Measurements from ENCODE around the gene PAPOLG. TPM values are rescaled to one million over a fixed set of nuclear protein-coding genes. Genes with fewer than 3 reads are reported as not detected.

PAPOLG gene
- total RNA-seq, 2 experiments from 2014 or later, result 12.5 to 14.6 TPM

DNA sequence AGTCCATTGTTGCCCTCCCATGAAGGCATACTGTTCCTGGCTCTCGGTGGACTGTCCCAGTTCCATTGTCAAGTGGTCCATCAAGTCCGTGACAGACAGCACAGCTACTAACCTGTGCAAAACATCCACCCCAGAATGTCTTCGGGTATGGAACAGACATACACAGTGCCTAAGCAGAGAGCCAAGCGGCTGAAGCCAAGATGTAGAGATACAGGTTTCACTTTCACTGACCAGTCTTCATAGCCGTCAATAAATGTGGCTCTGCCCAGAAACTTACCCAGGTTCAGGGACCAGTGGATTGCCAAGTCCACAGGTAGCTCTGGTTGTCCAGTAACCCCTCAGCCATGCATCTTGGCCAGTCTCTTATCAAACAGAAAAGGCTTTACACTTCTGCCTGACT, 10.7 kb upstream of the PAPOLG start:
- Mint-ChIP-seq H3K4me3 (no peak overlapping the region), H3K9me3 (no peaks in the 10 kb centered on the region), H3K27me3 (no peaks in the 10 kb centered on the region), H3K4me1 (peaks cover 15% of the 10 kb centered on the region), H3K27ac (no peak overlapping the region), H3K36me3 (no peaks in the 10 kb centered on the region)
- DNase-seq, result no peak

DNA sequence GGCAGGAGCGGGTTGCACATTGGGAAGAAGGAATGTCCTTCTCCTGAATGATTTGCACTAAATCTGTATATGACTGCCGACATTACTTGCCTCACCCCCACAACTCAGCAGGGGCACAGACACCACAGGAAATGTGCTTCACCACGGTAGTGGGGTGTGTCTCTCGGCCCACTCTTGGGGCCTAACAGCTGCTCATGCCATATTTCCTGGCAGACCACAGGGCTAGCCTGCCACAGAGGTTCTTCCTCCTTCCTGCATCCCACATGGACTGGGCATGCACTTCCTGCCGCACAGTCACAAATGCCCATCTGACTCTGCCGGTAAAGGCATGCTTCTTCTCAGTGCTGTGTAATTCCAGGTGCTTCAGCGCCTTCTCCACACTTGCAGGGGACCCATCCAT, 10.3 kb upstream of the PAPOLG start:
- peak; percentile 4 for DNase-seq
- Mint-ChIP-seq H3K36me3 (no peaks in the 10 kb centered on the region), H3K4me3 (no peak overlapping the region), H3K9me3 (no peaks in the 10 kb centered on the region), H3K27me3 (no peaks in the 10 kb centered on the region), H3K27ac (peak overlapping the region; percentile 34), H3K4me1 (peaks cover 15% of the 10 kb centered on the region)

DNA sequence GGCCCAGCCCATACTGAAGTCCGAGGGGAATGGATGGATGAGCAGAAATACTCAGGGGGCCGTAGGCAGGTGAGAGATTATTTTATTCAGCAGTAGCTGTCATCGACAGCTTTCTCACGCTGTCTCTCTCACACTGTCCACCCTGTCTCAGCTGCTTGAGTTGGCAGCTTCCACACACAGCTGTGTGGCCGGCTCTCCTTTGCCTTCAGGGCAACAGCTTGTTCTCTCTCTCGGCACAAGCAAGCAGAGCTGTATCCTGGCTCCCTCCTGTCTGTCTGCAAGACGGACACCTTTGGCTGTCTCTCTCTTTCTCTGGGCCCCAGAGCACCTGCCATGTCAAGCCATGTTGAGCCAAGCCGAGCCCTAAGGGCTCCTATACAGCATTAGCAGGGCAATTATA, 9.8 kb upstream of the PAPOLG start:
- DNase-seq, result no peak
- Mint-ChIP-seq H3K4me1 (peaks cover 15% of the 10 kb centered on the region), H3K27me3 (no peaks in the 10 kb centered on the region), H3K9me3 (no peaks in the 10 kb centered on the region), H3K4me3 (no peak overlapping the region), H3K36me3 (no peaks in the 10 kb centered on the region), H3K27ac (no peak overlapping the region)

DNA sequence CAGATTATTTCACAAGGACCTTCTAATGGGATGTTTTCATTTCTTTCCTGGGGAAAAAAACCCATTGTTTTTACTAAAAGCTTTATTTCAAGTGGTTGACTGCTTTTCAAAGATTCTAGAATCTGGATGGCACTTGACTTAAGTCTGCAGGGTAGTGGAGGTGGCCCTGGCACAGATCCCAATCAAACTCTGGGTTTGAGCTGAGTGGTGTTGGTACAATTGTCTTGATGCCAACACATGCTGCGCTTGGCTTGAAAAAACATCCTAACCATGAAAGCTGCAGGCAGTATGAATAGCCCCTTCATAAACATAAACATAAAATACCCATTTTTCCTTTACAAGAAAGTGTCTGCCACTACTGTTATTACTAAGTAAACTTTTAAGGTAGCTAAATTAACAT, 3.6 kb downstream of the PAPOLG start:
- H3K4me1 Mint-ChIP-seq, result peaks cover 41% of the 10 kb centered on the region
- no peak overlapping the region for H3K4me3 Mint-ChIP-seq
- H3K27ac Mint-ChIP-seq, result no peak overlapping the region
- H3K27me3 Mint-ChIP-seq, result no peaks in the 10 kb centered on the region
- no peaks in the 10 kb centered on the region for H3K9me3 Mint-ChIP-seq
- peaks cover 28% of the 10 kb centered on the region for H3K36me3 Mint-ChIP-seq
- DNase-seq, result no peak

DNA sequence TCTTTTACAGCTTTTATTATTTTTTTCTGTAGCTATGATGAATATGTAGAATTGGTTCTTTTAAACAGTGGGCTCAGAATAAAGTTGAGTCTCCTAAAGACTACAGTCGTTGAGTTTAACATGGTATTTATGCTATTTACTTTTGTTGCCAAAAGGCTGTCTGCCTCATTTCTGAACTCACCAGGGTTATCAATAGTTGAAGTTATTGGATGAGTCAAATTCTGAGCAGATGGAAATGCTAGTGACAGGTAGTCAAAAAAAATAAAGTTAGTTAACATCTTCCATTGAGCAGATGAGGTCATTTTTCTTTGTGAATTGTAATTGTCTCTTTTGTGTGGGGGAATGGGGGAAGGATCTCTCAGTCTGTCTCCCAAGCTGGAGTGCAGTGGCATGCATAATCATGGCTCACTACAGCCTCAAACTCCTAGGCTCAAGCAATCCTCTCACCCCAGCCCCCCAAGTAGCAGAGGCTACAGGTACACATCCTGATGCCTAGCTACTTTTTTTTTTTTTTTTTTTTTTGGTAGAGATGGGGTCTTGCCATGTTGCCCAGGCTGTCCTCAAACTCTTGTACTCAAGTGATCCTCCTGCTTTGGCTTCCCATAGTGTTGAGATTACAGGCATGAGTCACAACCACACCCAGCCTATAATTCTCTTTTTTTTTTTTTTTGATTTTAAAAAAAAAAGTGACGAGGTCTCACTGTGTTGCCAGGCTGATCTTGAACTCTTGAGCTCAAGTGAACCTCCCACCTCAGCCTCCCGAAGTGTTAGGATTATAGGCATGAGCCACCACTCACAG, 8.9 kb downstream of the PAPOLG start:
- H3K9me3 Mint-ChIP-seq, result no peaks in the 10 kb centered on the region
- no peak overlapping the region for H3K27ac Mint-ChIP-seq
- no peak for DNase-seq
- H3K36me3 Mint-ChIP-seq, result peaks cover 33% of the 10 kb centered on the region
- H3K4me3 Mint-ChIP-seq, result no peak overlapping the region
- H3K4me1 Mint-ChIP-seq, result peaks cover 30% of the 10 kb centered on the region
- H3K27me3 Mint-ChIP-seq, result no peaks in the 10 kb centered on the region

DNA sequence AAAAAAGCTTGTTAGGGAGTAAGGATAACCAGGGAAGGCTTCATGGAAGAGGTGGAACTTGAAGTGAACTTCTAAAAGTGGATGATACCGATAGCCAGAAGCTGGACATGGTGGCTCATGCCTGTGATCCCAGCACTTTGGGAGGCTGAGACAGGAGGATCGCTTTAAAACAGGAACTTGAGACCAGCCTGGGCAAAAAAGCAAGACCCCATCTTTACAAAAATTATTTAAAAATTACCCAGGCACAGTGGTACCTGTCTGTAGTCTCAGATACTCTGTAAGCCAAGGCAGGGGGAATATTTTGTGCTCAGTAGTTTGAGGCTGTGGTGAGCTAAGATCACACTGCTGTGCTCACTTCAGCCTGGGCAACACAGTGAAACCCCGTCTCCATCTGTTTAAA, 10.2 kb downstream of the PAPOLG start:
- no peak for DNase-seq
- Mint-ChIP-seq H3K4me3 (no peak overlapping the region), H3K27me3 (no peaks in the 10 kb centered on the region), H3K4me1 (peaks cover 20% of the 10 kb centered on the region), H3K27ac (no peak overlapping the region), H3K9me3 (no peaks in the 10 kb centered on the region), H3K36me3 (peaks cover 25% of the 10 kb centered on the region)

DNA sequence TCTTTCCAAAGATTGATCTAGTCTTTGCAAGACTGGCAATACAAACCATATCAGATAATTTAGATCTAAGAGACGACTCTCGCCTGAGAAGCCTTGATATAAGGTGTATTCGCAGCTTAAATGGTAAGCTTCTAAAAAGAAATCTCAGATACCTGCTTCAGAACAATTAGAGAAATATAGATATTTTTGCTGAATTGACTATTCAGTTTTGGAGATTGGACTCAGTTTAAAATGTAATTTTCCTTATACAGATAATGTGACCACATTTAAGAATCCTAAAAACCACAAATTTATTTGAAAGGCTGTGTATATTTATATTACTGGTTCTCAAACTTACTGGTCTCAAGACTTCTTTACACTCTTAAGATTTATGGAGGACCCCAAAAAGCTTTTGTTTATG, 15.4 kb downstream of the PAPOLG start:
- Mint-ChIP-seq H3K9me3 (no peaks in the 10 kb centered on the region), H3K4me1 (peaks cover 5% of the 10 kb centered on the region), H3K36me3 (peaks cover 29% of the 10 kb centered on the region), H3K27ac (no peak overlapping the region), H3K4me3 (no peak overlapping the region), H3K27me3 (no peaks in the 10 kb centered on the region)
- no peak for DNase-seq

DNA sequence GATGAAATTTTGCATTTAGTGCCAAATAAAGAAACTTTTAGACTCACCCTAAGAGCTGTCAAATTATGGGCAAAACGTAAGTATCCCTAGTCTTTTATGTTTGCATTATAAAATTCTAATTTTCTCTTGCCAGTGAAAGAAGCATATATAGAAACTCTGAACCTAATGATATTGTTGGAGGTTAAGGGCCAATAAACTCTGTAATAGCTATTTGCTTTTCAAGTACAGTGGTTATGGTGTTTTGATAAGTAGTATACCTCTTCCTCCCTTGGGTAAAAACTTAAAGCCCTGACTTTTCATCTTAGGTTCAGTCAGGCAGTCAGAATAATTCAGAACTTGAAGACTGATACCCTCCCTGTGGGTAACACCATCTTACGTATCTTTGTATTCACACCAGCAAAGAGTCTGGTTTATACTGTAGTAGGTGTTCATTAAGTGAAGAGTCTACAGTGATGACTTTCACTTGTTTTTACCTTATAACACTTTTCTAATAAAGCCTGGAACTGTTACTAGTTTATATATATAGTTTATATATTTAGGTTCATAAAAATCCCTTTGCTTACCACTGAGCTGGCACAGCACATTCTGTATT, 19.1 kb downstream of the PAPOLG start:
- DNase-seq, result no peak
- H3K9me3 Mint-ChIP-seq, result no peaks in the 10 kb centered on the region
- peaks cover 20% of the 10 kb centered on the region for H3K36me3 Mint-ChIP-seq
- no peaks in the 10 kb centered on the region for H3K4me1 Mint-ChIP-seq
- H3K27ac Mint-ChIP-seq, result no peak overlapping the region
- no peaks in the 10 kb centered on the region for H3K27me3 Mint-ChIP-seq
- no peak overlapping the region for H3K4me3 Mint-ChIP-seq

DNA sequence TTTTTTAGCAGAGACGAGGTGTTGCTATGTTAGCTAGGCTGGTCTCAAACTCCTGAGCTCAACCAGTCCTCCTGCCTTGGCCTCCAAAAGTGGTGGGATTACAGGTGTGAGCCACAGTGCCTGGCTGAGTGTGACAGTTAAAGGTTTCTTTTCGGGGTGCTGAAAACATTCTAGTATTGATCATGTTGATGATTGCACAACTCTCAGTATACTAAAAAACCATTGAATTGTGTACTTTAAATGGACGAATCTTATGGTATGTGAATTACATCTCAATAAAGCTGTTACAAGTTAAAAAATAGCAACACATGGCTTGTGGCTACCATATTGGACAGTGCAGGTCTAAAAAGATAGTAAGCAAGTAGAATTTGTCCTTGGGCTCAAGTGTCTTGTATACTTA, 22.3 kb downstream of the PAPOLG start:
- Mint-ChIP-seq H3K27ac (no peak overlapping the region), H3K9me3 (no peaks in the 10 kb centered on the region), H3K27me3 (no peaks in the 10 kb centered on the region), H3K4me1 (no peaks in the 10 kb centered on the region), H3K4me3 (no peak overlapping the region), H3K36me3 (peaks cover 16% of the 10 kb centered on the region)
- DNase-seq, result no peak

DNA sequence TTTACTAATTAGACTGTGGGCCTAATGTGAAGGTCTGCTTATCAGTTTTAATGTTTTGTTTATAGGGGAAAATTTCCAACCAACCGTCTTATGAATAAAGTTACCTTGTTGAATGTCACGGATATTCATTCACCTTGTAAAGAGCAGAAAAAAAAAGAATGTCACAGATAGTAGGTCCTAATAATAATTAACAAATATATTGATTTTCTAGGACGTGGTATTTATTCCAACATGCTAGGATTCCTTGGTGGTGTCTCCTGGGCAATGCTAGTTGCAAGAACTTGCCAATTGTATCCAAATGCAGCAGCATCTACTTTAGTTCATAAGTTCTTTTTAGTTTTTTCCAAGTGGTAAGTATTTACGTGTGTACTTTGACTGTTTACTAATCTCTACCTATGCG, 23.4 kb downstream of the PAPOLG start:
- DNase-seq, result no peak
- no peaks in the 10 kb centered on the region for H3K4me1 Mint-ChIP-seq
- H3K4me3 Mint-ChIP-seq, result no peak overlapping the region
- peaks cover 12% of the 10 kb centered on the region for H3K36me3 Mint-ChIP-seq
- H3K27me3 Mint-ChIP-seq, result no peaks in the 10 kb centered on the region
- H3K27ac Mint-ChIP-seq, result no peak overlapping the region
- no peaks in the 10 kb centered on the region for H3K9me3 Mint-ChIP-seq

DNA sequence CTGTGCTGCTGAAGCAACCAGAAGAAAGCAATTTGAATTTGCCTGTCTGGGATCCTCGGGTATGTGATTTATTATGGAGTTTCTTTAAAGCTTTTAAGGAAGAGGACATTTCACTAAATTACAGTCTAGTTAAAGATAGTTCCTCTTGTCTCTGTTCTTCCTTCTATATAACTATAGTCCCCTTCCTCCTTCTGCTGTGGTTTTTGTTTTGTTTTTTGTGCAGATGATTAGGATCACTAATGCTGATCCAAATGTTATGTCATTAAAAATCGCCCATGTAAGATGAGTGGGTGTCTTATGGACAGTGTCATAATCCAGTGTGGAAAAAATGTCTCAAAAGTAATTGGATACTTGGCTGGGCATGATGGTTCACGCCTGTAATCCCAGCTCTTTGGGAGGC, 24.7 kb downstream of the PAPOLG start:
- peaks cover 12% of the 10 kb centered on the region for H3K36me3 Mint-ChIP-seq
- H3K4me1 Mint-ChIP-seq, result no peaks in the 10 kb centered on the region
- no peak for DNase-seq
- H3K27ac Mint-ChIP-seq, result no peak overlapping the region
- no peak overlapping the region for H3K4me3 Mint-ChIP-seq
- no peaks in the 10 kb centered on the region for H3K27me3 Mint-ChIP-seq
- H3K9me3 Mint-ChIP-seq, result no peaks in the 10 kb centered on the region

DNA sequence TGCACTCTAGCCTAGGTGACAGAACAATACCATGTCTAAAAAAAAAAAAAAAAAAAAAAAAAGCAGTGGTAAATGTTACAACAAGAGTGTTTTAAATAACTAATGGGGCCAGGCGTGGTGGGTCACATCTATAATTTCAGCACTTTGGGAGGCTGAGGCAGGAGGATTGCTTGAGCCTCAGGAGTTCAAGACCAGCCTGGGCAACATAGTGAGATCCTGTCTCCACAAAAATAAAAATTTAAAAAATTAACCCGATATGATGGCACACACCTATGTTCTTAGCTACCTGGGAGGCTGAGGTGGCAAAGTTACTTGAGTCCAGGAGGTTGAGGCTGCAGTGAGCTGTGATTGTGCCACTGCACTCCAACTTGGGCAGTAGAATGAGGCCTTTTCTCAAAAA, 37.1 kb downstream of the PAPOLG start:
- Mint-ChIP-seq H3K4me1 (peaks cover 14% of the 10 kb centered on the region), H3K4me3 (no peak overlapping the region), H3K9me3 (no peaks in the 10 kb centered on the region), H3K27ac (no peak overlapping the region), H3K27me3 (no peaks in the 10 kb centered on the region), H3K36me3 (peaks cover 29% of the 10 kb centered on the region)
- DNase-seq, result no peak

DNA sequence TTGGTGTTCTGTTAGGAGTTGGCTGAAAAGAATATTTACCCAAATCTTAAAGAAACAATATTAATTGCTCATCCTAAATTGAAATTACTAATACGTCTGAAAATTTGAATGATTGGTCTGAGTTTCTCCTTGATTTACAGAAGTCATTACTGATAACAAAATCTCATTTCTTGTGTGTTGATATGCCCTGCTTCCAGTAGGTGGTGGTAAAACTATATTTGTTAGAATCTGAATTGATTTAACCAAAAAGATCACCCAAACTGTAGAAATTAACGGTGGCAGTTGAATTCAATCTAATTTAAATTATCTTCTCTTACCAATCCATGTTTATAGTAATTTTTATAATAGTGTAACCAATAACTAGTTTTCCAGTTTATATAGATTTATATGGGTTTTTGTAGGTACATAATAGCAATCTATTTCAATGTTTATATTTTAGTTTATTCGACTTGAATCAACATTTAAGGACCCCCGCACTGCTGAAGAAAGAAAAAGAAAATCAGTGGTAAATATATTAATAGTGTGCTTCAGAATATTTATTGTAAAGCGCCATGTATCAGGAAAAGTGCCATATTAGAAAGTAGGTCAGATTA, 38.3 kb downstream of the PAPOLG start:
- H3K9me3 Mint-ChIP-seq, result no peaks in the 10 kb centered on the region

DNA sequence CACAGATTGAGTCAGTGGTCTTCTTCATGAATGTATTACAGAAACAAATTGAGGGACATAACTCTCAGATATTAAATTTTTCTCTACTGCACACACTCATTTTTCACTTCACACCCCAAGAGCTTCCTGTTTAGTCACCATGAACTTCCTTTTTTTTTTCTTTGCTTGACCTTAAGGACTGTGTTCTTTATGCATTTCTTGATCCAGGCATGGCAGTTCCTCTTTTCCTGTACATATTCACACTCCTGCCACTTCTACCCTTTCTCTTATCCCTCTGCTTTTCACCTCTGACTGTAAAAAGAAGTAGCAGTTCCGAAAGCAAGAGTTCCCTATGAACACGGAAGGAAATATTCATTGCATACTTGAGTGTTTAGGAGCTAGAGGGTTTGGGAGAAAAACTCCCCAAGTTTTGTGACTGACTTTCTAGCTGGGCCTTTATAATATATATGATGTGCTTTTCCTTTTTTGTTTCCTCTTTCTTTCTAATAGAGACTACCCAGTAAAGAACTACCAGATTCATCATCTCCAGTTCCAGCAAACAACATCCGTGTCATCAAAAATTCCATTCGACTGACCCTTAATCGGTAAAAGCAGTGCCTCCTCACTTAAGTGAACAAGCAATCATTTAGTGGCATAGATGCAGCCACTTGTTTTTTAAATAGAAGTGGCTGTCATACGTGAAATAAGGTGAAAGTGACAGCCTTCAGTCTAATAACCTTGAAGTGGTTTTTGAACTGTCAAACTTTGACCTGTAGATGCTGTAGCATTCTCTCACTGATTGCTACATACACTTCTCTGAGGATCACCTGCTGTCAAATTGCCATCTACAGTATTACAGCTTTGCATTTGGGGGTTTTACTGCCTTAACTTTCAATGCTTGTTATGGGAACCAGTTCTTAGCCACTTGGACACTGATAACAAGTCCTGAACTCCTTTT, 40.8 kb downstream of the PAPOLG start:
- no peak for DNase-seq
- Mint-ChIP-seq H3K36me3 (peaks cover 23% of the 10 kb centered on the region), H3K9me3 (no peaks in the 10 kb centered on the region), H3K27ac (peak overlapping the region; percentile 62), H3K4me1 (peaks cover 14% of the 10 kb centered on the region), H3K4me3 (no peak overlapping the region), H3K27me3 (no peaks in the 10 kb centered on the region)

More for the DNA sequence above, 38.3 kb downstream of the PAPOLG start:
- H3K36me3 Mint-ChIP-seq, result peaks cover 24% of the 10 kb centered on the region
- H3K4me3 Mint-ChIP-seq, result no peak overlapping the region
- H3K27me3 Mint-ChIP-seq, result no peaks in the 10 kb centered on the region
- H3K27ac Mint-ChIP-seq, result no peak overlapping the region
- peaks cover 14% of the 10 kb centered on the region for H3K4me1 Mint-ChIP-seq
- no peak for DNase-seq

DNA sequence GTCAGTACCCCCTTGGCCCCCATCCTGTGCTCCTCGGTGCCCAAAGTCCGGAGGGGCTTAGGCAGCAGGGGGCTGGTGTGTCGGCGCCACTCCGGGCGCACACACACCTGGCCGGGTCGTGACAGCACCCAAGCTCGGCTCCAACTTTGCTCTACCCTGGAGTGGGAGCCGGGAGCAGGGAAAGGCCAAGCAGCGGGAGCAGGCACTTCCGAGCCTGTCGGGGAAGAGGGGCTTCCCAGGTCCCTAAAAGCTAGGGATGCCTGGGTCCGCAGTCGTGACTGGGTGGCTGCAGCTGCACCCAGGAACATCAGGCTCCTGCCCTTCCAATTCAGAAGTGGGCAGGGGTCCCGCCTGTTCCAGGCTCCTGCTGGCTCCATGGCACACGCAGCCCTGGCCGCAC, 48.4 kb downstream of the PAPOLG start:
- H3K4me1 Mint-ChIP-seq, result peaks cover 41% of the 10 kb centered on the region
- no peak for DNase-seq
- no peak overlapping the region for H3K4me3 Mint-ChIP-seq
- peaks cover 3% of the 10 kb centered on the region for H3K36me3 Mint-ChIP-seq
- H3K27ac Mint-ChIP-seq, result no peak overlapping the region
- H3K27me3 Mint-ChIP-seq, result no peaks in the 10 kb centered on the region
- H3K9me3 Mint-ChIP-seq, result no peaks in the 10 kb centered on the region
